Neural cell (in vitro differentiated cells): Measurements from ENCODE around the gene HORMAD2. TPM values are rescaled to one million over a fixed set of nuclear protein-coding genes. Genes with fewer than 3 reads are reported as not detected.

Experiments
- H2AFZ ChIP-seq: fragments of 200-600, 300-800 bp; sonication (generic), shearing (Covaris generic); 2 replicates; pipeline ENCODE4 v1.6.0; 2014; ENCODE audit warnings: low read depth, mild to moderate bottlenecking, antibody characterized with exemption, low read length, moderate library complexity
- H3F3A ChIP-seq: fragments of 200-600 bp; shearing (Covaris generic); 2 replicates; pipeline ENCODE4 v1.6.1; 2016; ENCODE audit warnings: mild to moderate bottlenecking, moderate library complexity, mixed read lengths, antibody characterized with exemption, low read length; ENCODE audit not compliant: insufficient read depth, poor library complexity, severe bottlenecking
- H3K27ac ChIP-seq: fragments of 200-600, 300-800 bp; sonication (generic), shearing (Covaris generic); 2 replicates; pipeline ENCODE4 v1.5.1; 2014; ENCODE audit warnings: mild to moderate bottlenecking, low read length, moderate library complexity
- H3K27me3 ChIP-seq: fragments of 300-800, 200-600 bp; sonication (generic), shearing (Covaris generic); 2 replicates; pipeline ENCODE4 v1.6.0; 2014; ENCODE audit warnings: mild to moderate bottlenecking, low read depth, low read length, moderate library complexity; ENCODE audit not compliant: insufficient read depth
- H3K36me3 ChIP-seq: fragments of 300-800, 200-600 bp; sonication (generic), shearing (Covaris generic); 2 replicates; pipeline ENCODE4 v1.5.1; 2014; ENCODE audit warnings: mild to moderate bottlenecking, antibody characterized with exemption, low read length, moderate library complexity; ENCODE audit not compliant: insufficient read depth
- H3K4me2 ChIP-seq: fragments of 300-800, 200-600 bp; sonication (generic), shearing (Covaris generic); 2 replicates; pipeline ENCODE4 v1.6.0; 2014; ENCODE audit warnings: mild to moderate bottlenecking, low read length
- H3K4me3 ChIP-seq: fragments of 300-800, 200-600 bp; sonication (generic), shearing (Covaris generic); 2 replicates; pipeline ENCODE4 v1.5.1; 2014; ENCODE audit warnings: mild to moderate bottlenecking, low read length, moderate library complexity
- H3K79me2 ChIP-seq: fragments of 200-600 bp; shearing (Covaris generic); replicated peaks from 2 replicates; pipeline ENCODE4 v1.6.0; 2014; ENCODE audit warnings: mild to moderate bottlenecking, low read length, moderate library complexity; ENCODE audit not compliant: insufficient read depth
- H3K9ac ChIP-seq: fragments of 300-800, 200-600 bp; sonication (generic), shearing (Covaris generic); 2 replicates; pipeline ENCODE4 v1.6.1; 2016; ENCODE audit warnings: mild to moderate bottlenecking, low read length, mixed read lengths
- H3K9me2 ChIP-seq: fragments of 200-600 bp; shearing (Covaris generic); 2 replicates; pipeline ENCODE4 v1.6.1; 2016; ENCODE audit warnings: mild to moderate bottlenecking, low read length, mixed read lengths; ENCODE audit not compliant: insufficient read depth
- H3K9me3 ChIP-seq: fragments of 200-600, 300-800 bp; sonication (generic), shearing (Covaris generic); 2 replicates; pipeline ENCODE4 v1.6.1; 2016; ENCODE audit warnings: mild to moderate bottlenecking, mixed run types, low read length, moderate library complexity, mixed read lengths
- H4K20me1 ChIP-seq: fragments of 200-600 bp; shearing (Covaris generic); 2 replicates; pipeline ENCODE4 v1.6.1; 2016; ENCODE audit warnings: mild to moderate bottlenecking, mixed run types; ENCODE audit not compliant: insufficient read depth
- CTCF ChIP-seq: fragments of 450-650 bp; IDR thresholded peaks from 2 replicates; pipeline ENCODE4 v1.5.1; 2014; ENCODE audit warnings: antibody characterized with exemption, mild to moderate bottlenecking, moderate library complexity; ENCODE audit not compliant: poor library complexity, severe bottlenecking
- EP300 ChIP-seq: fragments of 450-650 bp; conservative IDR thresholded peaks from 2 replicates; pipeline ENCODE4 v1.6.1; 2014; ENCODE audit warnings: antibody characterized with exemption, mild to moderate bottlenecking, moderate library complexity; ENCODE audit not compliant: poor library complexity, severe bottlenecking
- EZH2 ChIP-seq: fragments of 200-600, 300-800 bp; shearing (Covaris generic), sonication (generic); IDR thresholded peaks from 2 replicates; pipeline ENCODE4 v1.6.1; 2014; ENCODE audit warnings: antibody characterized with exemption, low read length, borderline replicate concordance, mild to moderate bottlenecking; ENCODE audit not compliant: insufficient read depth, poor library complexity, severe bottlenecking
- MXI1 ChIP-seq: fragments of 450-650 bp; conservative IDR thresholded peaks from 2 replicates; pipeline ENCODE4 v1.6.1; 2014; ENCODE audit warnings: antibody characterized with exemption, mild to moderate bottlenecking; ENCODE audit not compliant: poor library complexity, severe bottlenecking
- POLR2AphosphoS5 ChIP-seq: IDR thresholded peaks from 2 replicates; pipeline ENCODE4 v1.6.1; 2012
- RAD21 ChIP-seq: fragments of 450-650 bp; conservative IDR thresholded peaks from 2 replicates; pipeline ENCODE4 v1.6.1; 2014; ENCODE audit warnings: antibody characterized with exemption, mild to moderate bottlenecking, moderate library complexity
- REST ChIP-seq: IDR thresholded peaks from 2 replicates; pipeline ENCODE4 v1.6.1; 2012; ENCODE audit warnings: borderline replicate concordance
- SMC3 ChIP-seq: fragments of 450-650 bp; conservative IDR thresholded peaks from 2 replicates; pipeline ENCODE4 v1.6.1; 2014; ENCODE audit warnings: antibody characterized with exemption, mild to moderate bottlenecking, moderate library complexity; ENCODE audit not compliant: poor library complexity
- TAF1 ChIP-seq: IDR thresholded peaks from 2 replicates; pipeline ENCODE4 v1.6.1; 2012; ENCODE audit warnings: low read depth
- polyA plus RNA-seq: library from polyadenylated mRNA; depleted of rRNA; stranded (reverse); fragments of >200 nt; gene quantifications from 2 replicates; pipeline ENCODE4 v1.2.3, GENCODE V29; 2014

The HORMAD2 gene
- polyA plus RNA-seq, 1 donor from 2014 or later, result 1.2 TPM

- no peaks in the 10 kb centered on the region for H3K36me3 ChIP-seq
- H4K20me1 ChIP-seq, result no peaks in the 10 kb centered on the region
- H3K9me2 ChIP-seq, result no peaks in the 10 kb centered on the region
- no peaks in the 10 kb centered on the region for H3K27me3 ChIP-seq
- H3K79me2 ChIP-seq, result no peaks in the 10 kb centered on the region
- no peak overlapping the region for H3K27ac ChIP-seq
- no peak overlapping the region for H2AFZ ChIP-seq
- no peak overlapping the region for H3K4me3 ChIP-seq
- H3F3A ChIP-seq, result no peaks in the 10 kb centered on the region
- no peak overlapping the region for H3K4me2 ChIP-seq
- TF ChIP-seq POLR2AphosphoS5, result no peak
- no peak for TF ChIP-seq EP300
- no peak for TF ChIP-seq EZH2
- TF ChIP-seq CTCF, result no peak
- TF ChIP-seq REST, result no peak
- no peak for TF ChIP-seq TAF1
- no peak for TF ChIP-seq SMC3
- no peak for TF ChIP-seq RAD21
- TF ChIP-seq MXI1, result no peak
- peaks cover 4% of the 10 kb centered on the region for H3K9me3 ChIP-seq
- H3K9ac ChIP-seq, result no peak overlapping the region
These were observed 7.3 kb downstream of the HORMAD2 start for GRCh38 chr22:30087611-30088010.

GRCh38 chr22:30088468-30088867, 8.2 kb downstream of the HORMAD2 start:
- H3F3A ChIP-seq, result no peaks in the 10 kb centered on the region
- H3K4me2 ChIP-seq, result no peak overlapping the region
- no peaks in the 10 kb centered on the region for H3K9me2 ChIP-seq
- H3K27me3 ChIP-seq, result no peaks in the 10 kb centered on the region
- no peaks in the 10 kb centered on the region for H3K79me2 ChIP-seq
- H3K9me3 ChIP-seq, result peaks cover 12% of the 10 kb centered on the region
- no peak overlapping the region for H2AFZ ChIP-seq
- H3K27ac ChIP-seq, result no peak overlapping the region
- TF ChIP-seq MXI1, result no peak
- TF ChIP-seq REST, result no peak
- TF ChIP-seq EZH2, result no peak
- TF ChIP-seq POLR2AphosphoS5, result no peak
- TF ChIP-seq TAF1, result no peak
- no peak for TF ChIP-seq RAD21
- no peak for TF ChIP-seq CTCF
- H3K36me3 ChIP-seq, result no peaks in the 10 kb centered on the region
- H3K9ac ChIP-seq, result no peak overlapping the region
- no peak overlapping the region for H3K4me3 ChIP-seq
- H4K20me1 ChIP-seq, result no peaks in the 10 kb centered on the region
